IMR-90 (cell line): Measurements from ENCODE around the gene CERKL. TPM values are rescaled to one million over a fixed set of nuclear protein-coding genes. Genes with fewer than 3 reads are reported as not detected.
A peak's percentile ranks its signal among the peaks of the same experiment; 100 is the strongest.

Experiments used
- ATAC-seq: fragments of 200-7000 bp; cut with Tn5 transposase; 2 replicates; pipeline ENCODE4 v1.9.1; 2020; ENCODE audit warnings: low read depth, mild to moderate bottlenecking, moderate library complexity
- BruUV-seq: library from RNA; stranded (reverse); fragments of 400-500 nt; replicated peaks from 2 replicates; lab custom pipeline; 2021; lab: Mats Ljungman, UMichigan
- CTCF ChIA-PET: fragments of 300-600 bp; formaldehyde crosslinking; extraction: SDS; loops from one replicate; lab custom pipeline; 2021; ENCODE audit warnings: antibody characterized with exemption; lab: Yijun Ruan, JAX
- POLR2A ChIA-PET: fragments of 300-600 bp; sonication (Branson Sonifier 250); formaldehyde crosslinking; loops from one replicate; lab custom pipeline; 2022; ENCODE audit warnings: antibody characterized with exemption; ENCODE audit not compliant: unreplicated experiment; lab: Charles Lee
- DNase-seq: peaks from one replicate; pipeline ENCODE4 v3.0.0; 2013
- H2AFZ ChIP-seq: replicated peaks from 2 replicates; pipeline ENCODE3; 2013; ENCODE audit warnings: low read length, mild to moderate bottlenecking; ENCODE audit not compliant: poor library complexity
- H2AK5ac ChIP-seq: 2 replicates; pipeline ENCODE4 v1.6.1; 2013; ENCODE audit warnings: low read depth, low read length, inconsistent platforms
- H2AK9ac ChIP-seq: replicated peaks from 2 replicates; pipeline ENCODE3; 2013; ENCODE audit warnings: mild to moderate bottlenecking, low read depth, low read length, moderate library complexity; ENCODE audit not compliant: poor library complexity
- H2BK120ac ChIP-seq: 2 replicates; pipeline ENCODE4 v1.6.1; 2013; ENCODE audit warnings: low read depth, low read length, inconsistent platforms
- H2BK15ac ChIP-seq: 3 replicates; pipeline ENCODE4 v1.6.1; 2013; ENCODE audit warnings: low read depth, low read length, inconsistent platforms
- H2BK20ac ChIP-seq: 2 replicates; pipeline ENCODE4 v1.6.1; 2013; ENCODE audit warnings: low read depth, mild to moderate bottlenecking, inconsistent platforms, low read length, moderate library complexity
- H2BK5ac ChIP-seq: 2 replicates; pipeline ENCODE4 v1.6.1; 2013; ENCODE audit warnings: mild to moderate bottlenecking, low read depth, low read length, inconsistent platforms; ENCODE audit not compliant: poor library complexity, severe bottlenecking
- H3K14ac ChIP-seq: replicated peaks from 2 replicates; pipeline ENCODE4 v1.6.1; 2013; ENCODE audit warnings: low read depth, low read length, inconsistent platforms
- H3K18ac ChIP-seq: 2 replicates; pipeline ENCODE4 v1.6.1; 2013; ENCODE audit warnings: low read depth, low read length, control low read depth
- H3K23ac ChIP-seq: 2 replicates; pipeline ENCODE4 v1.6.1; 2013; ENCODE audit warnings: low read depth, low read length, inconsistent platforms
- H3K27ac ChIP-seq: 2 replicates; pipeline ENCODE4 v1.5.1; 2013; ENCODE audit warnings: mild to moderate bottlenecking, control low read depth, low read length; ENCODE audit not compliant: insufficient read depth
- H3K27me3 ChIP-seq: 2 replicates; pipeline ENCODE4 v1.6.1; 2013; ENCODE audit warnings: low read length; ENCODE audit not compliant: control insufficient read depth, insufficient read depth
- H3K36me3 ChIP-seq: 2 replicates; pipeline ENCODE4 v1.6.1; 2013; ENCODE audit warnings: low read length, mixed read lengths; ENCODE audit not compliant: control insufficient read depth, insufficient read depth
- H3K4ac ChIP-seq: 2 replicates; pipeline ENCODE4 v1.6.1; 2013; ENCODE audit warnings: low read depth, low read length, inconsistent platforms
- H3K4me1 ChIP-seq: 2 replicates; pipeline ENCODE4 v1.6.1; 2013; ENCODE audit warnings: low read length, mixed read lengths; ENCODE audit not compliant: control insufficient read depth, insufficient read depth
- H3K4me2 ChIP-seq: 2 replicates; pipeline ENCODE4 v1.6.1; 2013; ENCODE audit warnings: low read depth, mild to moderate bottlenecking, control low read depth, low read length, moderate library complexity
- H3K4me3 ChIP-seq: 2 replicates; pipeline ENCODE4 v1.5.1; 2013; ENCODE audit warnings: low read depth, mild to moderate bottlenecking, control low read depth, low read length, moderate library complexity; ENCODE audit not compliant: insufficient read depth
- H3K56ac ChIP-seq: 2 replicates; pipeline ENCODE4 v1.6.1; 2013; ENCODE audit warnings: low read length, inconsistent platforms; ENCODE audit not compliant: insufficient read depth; ENCODE audit errors: extremely low read depth
- H3K79me1 ChIP-seq, 2 experiments: 2 replicates each; pipeline ENCODE4 v1.6.1; 2013; ENCODE audit warnings: low read length in 2 of 2, inconsistent platforms in 1 of 2, low read depth in 1 of 2
- H3K9ac ChIP-seq: 2 replicates; pipeline ENCODE4 v1.6.1; 2013; ENCODE audit warnings: low read depth, low read length, control low read depth
- H3K9me1 ChIP-seq: 2 replicates; pipeline ENCODE4 v1.6.1; 2013; ENCODE audit warnings: low read length, inconsistent platforms; ENCODE audit not compliant: insufficient read depth
- H3K9me3 ChIP-seq: 2 replicates; pipeline ENCODE4 v1.6.1; 2013; ENCODE audit warnings: low read length; ENCODE audit not compliant: control insufficient read depth, insufficient read depth
- H4K20me1 ChIP-seq: 2 replicates; pipeline ENCODE4 v1.6.1; 2013; ENCODE audit warnings: low read length, inconsistent platforms; ENCODE audit not compliant: insufficient read depth
- H4K5ac ChIP-seq: 2 replicates; pipeline ENCODE4 v1.6.1; 2013; ENCODE audit warnings: mild to moderate bottlenecking, low read depth, low read length, control low read depth
- H4K8ac ChIP-seq, 2 experiments: 2 replicates each; pipeline ENCODE4 v1.6.1; 2013; ENCODE audit warnings: low read depth in 2 of 2, low read length in 2 of 2, control low read depth in 1 of 2, inconsistent platforms in 1 of 2
- H4K91ac ChIP-seq: 2 replicates; pipeline ENCODE4 v1.6.1; 2013; ENCODE audit warnings: low read depth, low read length, inconsistent platforms; ENCODE audit not compliant: insufficient read depth
- CEBPB ChIP-seq: IDR thresholded peaks from 2 replicates; pipeline ENCODE4 v1.6.1; 2012; ENCODE audit warnings: low read depth, low read length, improper control_type of control experiment
- RAD21 ChIP-seq: IDR thresholded peaks from 2 replicates; pipeline ENCODE4 v1.6.1; 2012; ENCODE audit warnings: low read length, improper control_type of control experiment
- WGBS, 2 experiments: methylation state at CpG; one replicate each; pipeline versions ENCODE4 v1.1.5 to v1.1.7; 2013; ENCODE audit warnings: missing lambda C conversion rate in 2 of 2; ENCODE audit not compliant: insufficient read length in 1 of 2; ENCODE audit errors: extremely low coverage in 2 of 2; 5-methylcytosine and 5-hydroxymethylcytosine counted together
- dilution Hi-C: fragments of 300-500 bp; cut with HindIII; formaldehyde crosslinking; loops from one replicate; pipeline ENCODE4 v1.14.3; 2018; ENCODE audit warnings: low sequenced_read_pairs; ENCODE audit not compliant: unreplicated experiment
- in situ Hi-C: fragments of 300-500 bp; cut with MboI; formaldehyde crosslinking; loops from 3 replicates; pipeline ENCODE4 v1.14.3; 2019; ENCODE audit warnings: low sequenced_read_pairs, inconsistent platforms, mixed read lengths
- intact Hi-C: fragments of 100-400 bp; cut with micrococcal nuclease; formaldehyde crosslinking; loops from 2 replicates; pipeline ENCODE4 v1.10.0; 2022
- polyA plus RNA-seq, 3 experiments: library from polyadenylated mRNA; depleted of rRNA; stranded (reverse); fragments of >200 nt; gene quantifications; 2 replicates each; pipeline ENCODE4 v1.2.3, GENCODE V29; 2012; ENCODE audit warnings: low replicate concordance in 1 of 3
- total RNA-seq: library from RNA; depleted of rRNA; stranded (reverse); fragments of >200 nt; gene quantifications from 2 replicates; pipeline ENCODE4 v1.2.3, GENCODE V29; 2012

The CERKL gene
- total and polyA plus RNA-seq, 2 of the 4 experiments (the other 2 are of a cell fraction): under 0.01 TPM; not detected in 1

DNA sequence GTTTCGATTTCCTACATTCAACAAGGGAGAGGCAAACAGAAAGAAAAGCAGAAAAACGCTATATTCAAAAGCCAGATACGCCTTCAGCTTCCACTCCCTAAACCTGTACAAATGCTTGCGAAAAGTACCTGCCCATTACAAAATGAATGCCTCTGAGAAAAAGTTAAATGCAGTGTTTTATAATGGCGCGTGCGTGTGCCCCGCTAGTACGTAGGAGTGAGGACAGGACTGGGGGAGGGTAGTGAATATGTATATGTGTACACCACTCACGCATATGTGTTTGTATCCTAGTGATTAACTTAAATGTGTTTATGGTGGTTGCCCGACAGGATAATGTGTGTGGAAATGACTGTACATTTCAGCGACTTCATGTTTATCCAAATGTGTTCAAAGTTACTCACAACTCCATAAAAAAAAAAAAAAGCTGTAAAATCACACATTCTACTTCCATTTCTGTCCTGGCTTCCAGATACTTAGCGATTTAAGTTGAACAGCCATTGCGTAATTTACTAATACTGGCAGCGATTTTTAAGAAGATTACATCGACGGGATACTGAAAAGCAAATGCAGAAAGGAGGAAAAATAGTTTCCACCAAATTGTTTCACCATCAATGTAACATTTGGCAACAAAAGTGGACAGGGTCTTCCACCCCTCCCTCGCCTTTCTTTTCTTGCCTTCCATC is 22.1 kb upstream of the CERKL start:
- no peak overlapping the region for H2AFZ ChIP-seq
- ATAC-seq: no peak
- H4K91ac ChIP-seq: no peak overlapping the region
- peak; percentile 56; the same call in 1 of the 2 replicates for TF ChIP-seq CEBPB
- TF ChIP-seq RAD21: no peak
- no peak overlapping the region for H4K8ac ChIP-seq
- H2AK5ac ChIP-seq: no peak overlapping the region
- H3K9me3 ChIP-seq: peaks cover 17% of the 10 kb centered on the region
- no peak overlapping the region for H2BK5ac ChIP-seq
- no peak overlapping the region for H2AK9ac ChIP-seq
- dilution Hi-C loops: no loop called here
- DNase-seq: no peak
- no peak overlapping the region for H3K4ac ChIP-seq
- no peaks in the 10 kb centered on the region; the same call in 1 of the 2 replicates for H3K4me1 ChIP-seq
- no peak overlapping the region for H3K23ac ChIP-seq
- no peak overlapping the region for H3K27ac ChIP-seq
- ChIA-PET CTCF (interaction anchor here (0.6 kb wide), 1 partner anchor 1012 kb away, joined by 3 read pairs; no protein-coding TSS in a partner anchor), POLR2A (no interaction called here)
- no peaks in the 10 kb centered on the region for H3K36me3 ChIP-seq
- peaks cover 3% of the 10 kb centered on the region; the same call in 1 of the 2 replicates for H3K9me1 ChIP-seq
- no peak overlapping the region for H3K4me2 ChIP-seq
- H3K56ac ChIP-seq: no peak overlapping the region
- no peaks in the 10 kb centered on the region for H4K20me1 ChIP-seq
- WGBS, 2 experiments: 14% methylated on average over 1 of the region's 18 CpGs; no CpG with 5 or more reads in 1 of the 2 experiments
- H3K14ac ChIP-seq: no peak overlapping the region
- H3K27me3 ChIP-seq: peaks cover 54% of the 10 kb centered on the region
- no peak overlapping the region for H3K9ac ChIP-seq
- BruUV-seq: no TSS peak
- no peaks in the 10 kb centered on the region for H3K79me1 ChIP-seq
- in situ Hi-C loops: no loop called here
- H3K18ac ChIP-seq: no peak overlapping the region
- no peak overlapping the region for H2BK15ac ChIP-seq
- intact Hi-C loops: no loop called here
- H4K5ac ChIP-seq: no peak overlapping the region
- H2BK20ac ChIP-seq: no peak overlapping the region
- no peak overlapping the region for H2BK120ac ChIP-seq
- H3K4me3 ChIP-seq: no peak overlapping the region
